Activated CD8-positive, alpha-beta memory T cell treated with anti-CD3 and anti-CD28 coated beads for 36 hours (primary cell): Measurements from ENCODE around the gene NBEA. TPM values are rescaled to one million over a fixed set of nuclear protein-coding genes. Genes with fewer than 3 reads are reported as not detected.

Experiments
- CTCF ChIA-PET: fragments of 350-600 bp; sonication (Branson Sonifier 250); formaldehyde crosslinking; loops from one replicate; lab custom pipeline; 2021; ENCODE audit warnings: antibody characterized with exemption; lab: Charles Lee
- POLR2A ChIA-PET: fragments of 350-600 bp; sonication (Branson Sonifier 250); formaldehyde crosslinking; loops from one replicate; lab custom pipeline; 2021; ENCODE audit warnings: antibody characterized with exemption; lab: Charles Lee
- total RNA-seq, 2 experiments: library from RNA; stranded (reverse); gene quantifications; one replicate each; pipeline ENCODE4 v1.2.3, GENCODE V29; 2021

The NBEA gene
- total RNA-seq, 2 experiments from 2014 or later = 0.15 to 0.23 TPM

GRCh38 chr13:35478271-35479037, 536.4 kb downstream of the NBEA start:
- ChIA-PET POLR2A (no interaction called here), CTCF (no interaction called here)

DNA sequence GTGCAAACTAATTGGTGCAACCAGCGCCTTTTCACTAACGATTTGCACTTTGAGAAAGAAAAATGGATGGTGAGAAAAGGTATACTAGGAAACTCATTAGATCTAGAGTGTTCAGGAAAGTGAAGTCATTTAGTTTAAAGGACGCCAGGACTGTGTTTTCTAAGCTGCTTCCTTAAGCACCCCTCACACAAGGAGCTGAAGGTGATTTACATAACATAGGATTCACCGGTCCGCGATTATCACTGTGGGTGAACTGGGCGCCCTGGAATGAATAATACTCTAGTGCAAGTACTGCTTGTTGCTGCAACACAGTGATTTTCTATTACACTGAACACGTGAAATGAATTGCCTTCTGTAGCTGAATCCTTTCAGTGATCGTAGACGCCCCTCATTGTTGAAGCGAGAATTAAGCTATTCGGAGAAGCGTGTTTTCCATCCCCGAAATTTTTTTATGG, 537.0 kb downstream of the NBEA start:
- ChIA-PET CTCF (no interaction called here), POLR2A (no interaction called here)

GRCh38 chr13:35479706-35480105, 537.6 kb downstream of the NBEA start:
- CTCF ChIA-PET = no interaction called here
- POLR2A ChIA-PET = no interaction called here

DNA sequence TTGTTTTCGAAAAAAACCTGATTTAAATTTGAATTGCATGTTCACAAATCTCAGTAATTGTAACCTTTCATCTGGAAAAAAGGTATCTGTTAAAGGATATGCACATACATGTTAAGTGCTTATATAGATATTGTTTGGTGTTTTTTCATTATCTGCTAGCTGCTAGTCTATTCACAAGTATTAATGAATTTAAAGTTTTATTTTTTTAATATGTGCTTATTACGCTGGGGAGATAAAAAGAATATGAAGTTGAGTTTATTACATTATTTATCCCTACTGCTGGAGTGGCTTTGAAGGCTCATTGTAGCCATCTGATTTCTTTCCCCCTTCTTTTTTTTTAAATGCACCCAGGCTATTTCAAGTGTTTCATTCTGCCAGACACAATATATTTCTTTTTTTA, 538.3 kb downstream of the NBEA start:
- ChIA-PET POLR2A (no interaction called here), CTCF (no interaction called here)

DNA sequence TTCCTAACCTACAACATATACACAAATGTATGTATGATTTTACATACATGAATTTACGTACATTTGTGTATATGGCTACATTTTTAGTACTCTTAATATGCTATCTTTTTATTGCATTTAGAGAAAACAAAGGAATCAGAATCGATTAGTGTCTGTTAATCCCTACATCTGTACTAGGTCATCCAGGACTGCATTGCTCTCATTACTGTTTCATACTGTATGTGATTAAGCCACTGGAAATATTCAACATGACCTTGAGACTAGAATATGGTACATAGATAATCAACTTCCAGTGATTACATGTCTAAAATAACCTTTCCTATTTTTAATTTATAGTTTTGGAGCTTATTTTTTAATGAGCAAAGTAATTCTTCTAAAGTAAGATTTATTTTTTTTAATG, 539.7 kb downstream of the NBEA start:
- CTCF ChIA-PET = no interaction called here
- POLR2A ChIA-PET = no interaction called here

DNA sequence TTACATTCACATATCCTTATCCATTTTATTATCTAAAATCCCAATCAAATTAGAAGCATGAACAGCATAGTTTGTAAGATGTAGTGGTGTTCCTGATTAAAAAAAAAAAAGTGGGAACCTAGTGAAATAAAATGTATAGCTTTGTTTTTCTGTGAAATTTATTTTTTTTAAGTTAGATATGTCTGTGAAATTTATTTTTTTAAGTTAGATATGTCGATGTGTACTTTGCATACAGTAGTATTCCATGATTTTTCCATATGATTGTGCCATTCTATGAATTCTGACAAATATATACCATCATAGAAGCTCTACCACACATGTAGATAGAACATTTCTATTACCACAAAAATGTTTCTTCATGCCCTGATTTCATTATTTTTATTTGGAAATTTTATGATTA, 540.5 kb downstream of the NBEA start:
- CTCF ChIA-PET = no interaction called here
- POLR2A ChIA-PET = no interaction called here

DNA sequence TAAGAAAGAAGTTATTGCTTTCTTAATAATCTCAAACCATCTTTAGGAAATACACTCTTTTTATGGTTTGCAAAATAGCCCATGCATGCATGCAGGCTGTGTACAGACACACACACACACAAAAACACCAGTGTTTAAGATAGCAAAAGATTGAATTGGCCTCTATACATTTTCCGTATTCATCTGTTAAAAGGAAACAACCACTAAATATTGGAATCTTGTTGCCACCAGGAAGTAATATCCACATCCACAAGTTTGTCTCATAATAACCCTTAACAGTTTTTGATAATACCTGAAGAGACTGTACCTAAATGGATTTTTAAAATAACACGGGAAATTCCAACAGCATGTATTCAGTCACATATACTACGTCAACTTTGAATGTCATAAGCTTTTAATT, 541.7 kb downstream of the NBEA start:
- POLR2A ChIA-PET = no interaction called here

DNA sequence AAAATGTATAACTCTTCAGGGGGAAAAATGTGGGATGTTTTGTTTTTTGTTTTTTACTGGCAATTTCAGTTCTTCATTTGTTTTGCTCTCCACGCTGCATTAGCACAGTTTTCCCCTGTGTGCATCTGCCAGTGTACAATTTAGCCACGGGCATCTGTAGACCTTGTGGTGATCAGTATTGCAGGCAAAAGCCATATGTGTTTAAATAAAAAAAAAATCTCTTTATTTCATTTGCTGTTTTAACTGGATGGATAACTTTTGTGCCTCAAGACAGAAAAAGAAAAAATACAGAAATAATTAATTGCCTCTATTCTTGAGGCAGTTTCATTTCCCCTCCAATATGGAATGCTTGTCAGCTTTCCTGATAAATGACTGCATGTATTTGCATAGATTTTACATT, 542.3 kb downstream of the NBEA start:
- ChIA-PET CTCF (no interaction called here), POLR2A (no interaction called here)

More for the DNA sequence above, 541.7 kb downstream of the NBEA start:
- CTCF ChIA-PET = no interaction called here

GRCh38 chr13:35485424-35485823, 543.4 kb downstream of the NBEA start:
- POLR2A ChIA-PET = no interaction called here
- CTCF ChIA-PET = no interaction called here

GRCh38 chr13:35489050-35489449, 547.0 kb downstream of the NBEA start:
- ChIA-PET POLR2A (no interaction called here), CTCF (no interaction called here)

GRCh38 chr13:35496006-35496405, 553.9 kb downstream of the NBEA start:
- ChIA-PET CTCF (interaction anchor here (0.6 kb wide), 1 partner anchor 36 kb away, joined by 4 read pairs; no protein-coding TSS in a partner anchor), POLR2A (no interaction called here)

- ChIA-PET CTCF (no interaction called here), POLR2A (no interaction called here)
Measured at GRCh38 chr13:35496761-35497386, 554.8 kb downstream of the NBEA start.

- CTCF ChIA-PET = no interaction called here
- POLR2A ChIA-PET = no interaction called here
Measured at GRCh38 chr13:35498231-35498630, 556.2 kb downstream of the NBEA start.

DNA sequence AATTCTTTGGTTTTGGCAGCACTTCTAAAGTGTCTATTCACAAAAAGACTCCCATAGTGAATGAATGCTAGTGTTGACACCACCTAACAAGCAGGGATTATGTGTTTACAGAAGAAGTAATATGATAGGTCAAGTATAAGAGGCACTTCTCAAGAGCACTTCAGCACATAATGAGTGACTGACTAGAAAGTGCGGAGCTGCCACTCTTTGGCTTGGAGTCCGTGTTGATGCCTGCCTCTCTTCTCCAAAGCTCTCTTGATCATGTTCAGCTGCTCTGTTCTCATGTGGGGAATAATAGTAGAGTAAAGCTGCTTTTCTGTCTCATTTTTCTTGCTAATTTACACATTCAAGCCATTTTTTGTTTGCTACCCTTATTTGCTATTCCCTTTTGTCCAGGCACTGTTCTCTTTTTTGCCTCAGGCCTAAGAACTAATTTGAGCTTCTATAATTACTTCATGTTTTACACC, 557.2 kb downstream of the NBEA start:
- POLR2A ChIA-PET = no interaction called here
- CTCF ChIA-PET = no interaction called here

DNA sequence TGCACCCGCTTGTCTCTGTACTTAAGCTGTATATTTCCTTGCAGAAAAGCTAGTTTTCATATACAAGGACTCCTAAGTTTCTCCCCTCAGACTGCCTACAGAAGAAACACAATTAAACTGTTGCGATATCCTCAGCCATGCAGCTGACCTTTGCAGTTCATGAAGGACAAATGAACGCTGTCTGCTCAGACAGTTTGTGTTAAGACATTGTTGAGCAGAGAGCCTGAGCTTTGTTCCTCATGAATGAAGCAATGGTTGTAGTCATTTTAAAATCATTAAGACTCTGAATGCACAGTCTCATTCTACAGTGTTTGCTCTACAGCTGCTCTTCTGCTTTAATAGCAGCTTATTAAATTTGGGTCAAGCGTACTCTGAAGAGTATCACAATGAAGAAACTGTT, 557.6 kb downstream of the NBEA start:
- CTCF ChIA-PET = no interaction called here

GRCh38 chr13:35500144-35500543, 558.1 kb downstream of the NBEA start:
- CTCF ChIA-PET = no interaction called here
- POLR2A ChIA-PET = no interaction called here

More for the DNA sequence above, 557.6 kb downstream of the NBEA start:
- POLR2A ChIA-PET = no interaction called here

DNA sequence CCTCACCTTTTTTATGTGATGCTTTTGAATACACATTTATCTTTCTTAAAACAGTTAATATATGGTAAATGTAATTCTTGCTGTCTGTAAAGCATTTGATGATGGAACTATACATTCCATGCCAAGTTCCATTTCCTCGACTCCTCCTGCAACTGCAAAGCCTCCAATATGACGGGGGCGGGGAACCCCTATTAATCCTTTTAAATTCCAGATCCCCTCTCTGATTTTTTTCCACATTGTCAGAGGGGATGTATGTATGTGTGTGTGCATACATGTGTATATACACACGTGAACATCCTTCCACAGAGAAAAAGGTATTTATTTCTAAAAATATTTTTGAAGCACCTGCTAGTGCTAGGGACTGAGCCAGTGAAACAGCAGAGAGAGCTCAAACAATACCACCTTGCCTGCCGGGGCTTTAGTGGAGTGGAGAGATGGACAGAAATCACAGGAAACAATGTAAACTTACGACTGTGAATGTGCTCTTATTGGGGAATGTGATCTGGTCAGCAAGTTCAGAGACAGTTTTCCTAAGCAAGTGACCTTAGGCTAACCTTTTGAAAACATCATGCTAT, 559.7 kb downstream of the NBEA start:
- POLR2A ChIA-PET = no interaction called here
- CTCF ChIA-PET = no interaction called here

DNA sequence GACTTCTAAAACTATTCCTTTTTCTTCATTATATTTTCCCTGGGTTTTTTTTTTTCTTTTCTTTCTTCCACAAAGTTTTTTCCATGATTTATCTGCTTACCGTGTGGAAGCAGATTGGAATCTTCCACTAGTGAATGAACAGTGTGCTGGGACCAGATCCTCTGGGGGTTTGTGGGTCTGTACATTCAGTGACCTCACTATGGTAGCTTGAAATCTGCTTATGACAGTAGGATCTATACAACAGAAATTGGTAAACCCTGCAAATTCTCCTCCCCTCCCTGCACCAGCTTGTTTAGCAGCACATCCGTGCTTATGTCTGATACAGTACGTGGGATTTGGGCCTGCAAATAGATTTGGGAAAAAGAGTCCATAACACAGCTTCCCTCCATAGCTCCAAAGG, 560.4 kb downstream of the NBEA start:
- POLR2A ChIA-PET = no interaction called here
- CTCF ChIA-PET = no interaction called here

GRCh38 chr13:35512271-35512920, 570.3 kb downstream of the NBEA start:
- POLR2A ChIA-PET = no interaction called here
- CTCF ChIA-PET = interaction anchor here (1.2 kb wide), 1 partner anchor 10 kb away, joined by 3 read pairs; no protein-coding TSS in a partner anchor

GRCh38 chr13:35514061-35514477, 572.0 kb downstream of the NBEA start:
- ChIA-PET POLR2A (no interaction called here), CTCF (no interaction called here)
